ENCODE measurements around the gene GNAL. TPM values are rescaled to one million over a fixed set of nuclear protein-coding genes. Genes with fewer than 3 reads are reported as not detected.
"Not testable (repeated sequence)": the region's sequence is repeated elsewhere in the genome, so short reads cannot be mapped to it uniquely, and the experiment has no call there.

GNAL gene
- total RNA-seq, 1 donor from 2014 or later: 1.3 TPM

- no peak for DNase-seq (ENCODE audit: low spot score)
- ATAC-seq: no peak
These were observed 153.5 kb downstream of the GNAL start for GRCh38 chr18:11842562-11842961.

GRCh38 chr18:11844436-11844835, 155.4 kb downstream of the GNAL start:
- no peak for ATAC-seq
- no peak for DNase-seq (ENCODE audit: low spot score)

DNA sequence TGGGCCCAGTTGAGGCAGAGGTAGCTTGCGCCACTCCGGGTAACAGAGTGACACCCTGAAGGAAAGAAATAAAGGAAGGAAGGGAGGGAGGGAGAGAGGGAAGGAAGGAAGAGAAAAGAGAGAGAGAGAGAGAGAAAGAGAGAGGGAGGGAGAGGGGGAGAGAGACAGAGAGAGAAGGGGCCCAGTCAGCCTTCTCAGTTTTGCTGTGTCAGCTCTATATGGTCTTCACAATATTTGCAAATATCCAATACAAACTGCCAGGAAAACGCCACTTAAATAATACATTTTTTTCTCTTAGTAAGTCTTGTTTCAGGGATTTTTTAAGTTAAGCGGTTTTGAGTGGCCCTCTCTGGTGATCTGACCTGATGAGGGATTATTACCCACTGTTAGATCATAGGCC, 156.6 kb downstream of the GNAL start:
- DNase-seq (ENCODE audit: low spot score): no peak
- no peak for ATAC-seq

GRCh38 chr18:11847811-11848210, 158.7 kb downstream of the GNAL start:
- DNase-seq (ENCODE audit: low spot score): no peak
- ATAC-seq: no peak

DNA sequence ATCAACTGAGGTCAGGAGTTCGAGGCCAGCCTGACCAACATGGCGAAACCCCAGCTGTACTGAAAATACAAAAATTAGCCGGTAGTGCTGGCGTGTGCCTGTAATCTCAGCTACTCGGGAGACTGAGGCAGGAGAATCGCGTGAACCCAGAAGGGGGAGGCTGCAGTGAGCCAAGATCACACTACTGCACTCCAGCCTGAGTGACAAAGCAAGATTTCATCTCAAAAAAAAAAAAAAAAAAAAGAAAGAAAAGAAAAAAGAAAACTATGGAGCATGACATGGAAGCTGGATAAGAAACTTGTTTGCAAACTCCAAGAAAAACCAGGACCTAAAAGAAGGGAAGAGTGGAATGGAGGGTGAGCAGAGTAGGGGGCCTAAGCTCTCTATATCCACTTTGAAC, 160.2 kb downstream of the GNAL start:
- DNase-seq (ENCODE audit: low spot score): no peak
- no peak for ATAC-seq

DNA sequence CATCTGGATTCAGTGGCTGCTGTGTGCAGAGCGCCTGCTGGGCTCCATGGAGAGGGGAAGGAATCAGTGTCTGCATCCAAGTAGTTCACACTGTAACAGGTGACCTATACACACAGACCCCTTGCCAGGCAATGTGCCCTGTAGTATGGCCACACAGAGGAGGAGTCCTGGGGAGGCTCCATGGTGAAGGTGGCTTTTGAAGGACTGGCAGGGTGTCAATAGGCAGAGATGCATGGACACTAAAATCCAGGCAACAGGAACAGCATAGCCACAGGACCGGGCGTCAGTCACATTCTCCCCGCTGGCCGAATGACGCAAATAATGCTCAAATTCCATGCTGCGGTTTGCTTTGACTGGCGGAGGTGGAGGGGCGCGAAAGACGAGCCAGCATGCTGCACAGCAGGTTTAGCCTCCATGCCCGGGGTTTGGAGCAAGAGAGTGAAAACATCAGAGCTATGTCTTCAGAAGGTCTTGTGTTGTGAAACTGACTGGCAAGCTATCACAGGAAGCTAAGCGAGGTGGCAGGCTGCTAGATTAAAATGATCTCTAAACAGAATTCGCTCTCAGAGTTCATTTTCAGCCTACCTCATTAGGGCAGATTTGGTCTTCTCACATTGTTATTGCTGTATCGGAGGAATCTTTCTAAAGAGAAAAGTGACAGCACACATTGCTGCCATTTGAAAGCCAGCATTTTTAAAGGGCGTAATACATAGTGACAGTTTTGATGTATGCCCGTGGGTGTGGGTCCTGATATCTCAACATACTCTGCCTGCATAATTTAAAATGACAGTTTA, 161.0 kb downstream of the GNAL start:
- ATAC-seq (peak; percentile 70), DNase-seq (ENCODE audit: low spot score) (peak; percentile 78)

- ATAC-seq (peak; percentile 54), DNase-seq (ENCODE audit: low spot score) (no peak)
These were observed 161.7 kb downstream of the GNAL start for GRCh38 chr18:11850821-11851145.

GRCh38 chr18:11851146-11851805, 162.2 kb downstream of the GNAL start, which contains the start of gene CHMP1B:
CHMP1B (plus strand) TSS chr18:11851413; CDS start chr18:11851512, 99 bp downstream.
- ATAC-seq (peak; percentile 94), DNase-seq (ENCODE audit: low spot score) (peak; percentile 99)

DNA sequence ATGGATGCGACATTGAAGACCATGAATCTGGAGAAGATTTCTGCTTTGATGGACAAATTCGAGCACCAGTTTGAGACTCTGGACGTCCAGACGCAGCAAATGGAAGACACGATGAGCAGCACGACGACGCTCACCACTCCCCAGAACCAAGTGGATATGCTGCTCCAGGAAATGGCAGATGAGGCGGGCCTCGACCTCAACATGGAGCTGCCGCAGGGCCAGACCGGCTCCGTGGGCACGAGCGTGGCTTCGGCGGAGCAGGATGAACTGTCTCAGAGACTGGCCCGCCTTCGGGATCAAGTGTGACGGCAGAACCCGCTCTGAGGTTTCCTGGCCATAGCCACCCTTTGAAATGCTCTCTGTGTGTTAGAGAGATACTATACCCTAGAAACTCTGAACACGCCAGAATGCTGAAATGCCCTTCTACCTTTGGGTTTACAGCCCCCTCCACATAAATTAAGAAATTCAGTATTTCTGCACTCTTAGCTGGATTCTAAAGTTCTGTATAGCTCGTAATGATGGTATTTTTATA, 162.8 kb downstream of the GNAL start:
- DNase-seq (ENCODE audit: low spot score) (no peak), ATAC-seq (peak; percentile 27)

DNA sequence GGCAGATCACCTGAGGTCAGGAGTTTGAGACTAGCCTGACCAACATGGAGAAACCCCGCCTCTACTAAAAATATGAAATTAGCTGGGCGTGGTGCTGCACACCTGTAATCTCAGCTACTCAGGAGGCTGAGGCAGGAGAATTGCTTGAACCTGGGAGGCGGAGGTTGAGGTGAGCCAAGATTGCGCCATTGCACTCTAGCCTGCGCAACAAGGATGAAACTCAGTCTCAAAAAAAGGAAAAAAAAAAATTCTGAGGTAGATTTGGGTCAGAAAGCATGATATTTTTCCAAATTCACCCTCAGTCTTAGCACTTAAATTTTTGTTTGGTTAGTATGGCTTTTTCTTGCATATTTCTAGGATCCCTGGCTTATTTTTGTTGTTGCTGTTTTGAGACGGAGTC, 165.5 kb downstream of the GNAL start:
- not testable (repeated sequence) for DNase-seq (ENCODE audit: low spot score); ATAC-seq

DNA sequence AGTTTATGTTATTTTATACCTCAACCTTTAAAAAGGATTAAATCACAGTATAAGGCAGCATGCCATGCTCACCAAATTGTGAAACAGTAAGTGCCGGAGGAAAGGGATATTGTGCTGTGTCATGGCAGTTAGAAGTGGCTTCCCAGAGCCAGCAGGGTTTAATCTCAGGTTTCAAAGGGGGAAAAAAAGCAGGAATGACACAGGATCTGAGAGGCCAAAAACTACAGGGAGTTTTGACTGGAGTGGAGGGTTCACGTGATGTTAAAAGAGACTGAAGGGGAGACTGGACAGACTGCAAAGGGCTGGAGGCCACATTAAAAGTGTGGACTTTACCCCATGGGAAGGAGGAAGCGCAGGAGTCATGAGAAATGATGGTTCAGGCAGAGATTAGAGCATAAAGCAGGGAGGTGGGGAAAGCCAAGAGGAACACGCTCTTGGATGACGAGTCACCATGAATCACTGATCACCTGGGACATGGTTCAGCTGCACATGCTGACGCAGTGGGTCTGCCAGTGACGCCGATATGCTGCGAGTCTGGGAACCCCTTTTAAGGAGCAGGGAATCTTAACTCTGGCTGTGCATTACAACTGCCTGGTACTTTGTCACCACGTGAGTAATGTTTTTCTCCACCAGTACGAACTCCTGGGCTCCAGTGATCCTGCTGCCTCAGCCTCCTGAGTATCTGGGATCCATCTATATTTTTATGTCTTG, 168.3 kb downstream of the GNAL start:
- DNase-seq (ENCODE audit: low spot score): no peak
- ATAC-seq: peak; percentile 59

- no peak for DNase-seq (ENCODE audit: low spot score)
- no peak for ATAC-seq
These were observed 170.3 kb downstream of the GNAL start for GRCh38 chr18:11859282-11859830.

DNA sequence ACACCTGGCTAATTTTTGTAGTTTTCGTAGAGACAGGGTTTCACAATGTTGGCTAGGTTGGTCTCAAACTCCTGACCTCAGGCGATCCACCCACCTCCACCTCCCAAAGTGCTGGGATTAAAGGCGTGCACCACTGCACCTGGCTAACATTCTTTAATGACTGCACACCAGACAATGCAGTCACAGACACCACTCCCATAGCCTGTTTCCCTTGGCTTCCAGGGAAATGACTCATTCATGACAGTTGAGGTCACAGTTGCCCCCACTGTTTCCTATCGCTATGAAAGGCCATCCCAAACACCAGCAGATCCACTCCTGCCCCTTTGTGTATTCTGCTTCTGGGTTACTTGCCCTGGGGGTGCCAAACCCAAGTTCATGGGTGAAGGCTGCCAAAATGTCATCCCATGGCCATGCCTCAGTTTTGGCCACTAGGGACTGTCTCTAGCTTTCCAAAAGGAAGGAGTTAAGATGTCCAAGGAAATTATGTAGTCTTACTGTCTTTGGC, 170.9 kb downstream of the GNAL start:
- DNase-seq (ENCODE audit: low spot score) (no peak), ATAC-seq (no peak)

- DNase-seq (ENCODE audit: low spot score) (no peak), ATAC-seq (no peak)
These were observed 171.8 kb downstream of the GNAL start for GRCh38 chr18:11860594-11861450.

- ATAC-seq (no peak), DNase-seq (ENCODE audit: low spot score) (no peak)
These were observed 172.7 kb downstream of the GNAL start for GRCh38 chr18:11861583-11862288.

GRCh38 chr18:11862468-11863137, 173.5 kb downstream of the GNAL start:
- ATAC-seq (no peak), DNase-seq (ENCODE audit: low spot score) (no peak)

- no peak for ATAC-seq
- no peak for DNase-seq (ENCODE audit: low spot score)
These were observed 175.4 kb downstream of the GNAL start for GRCh38 chr18:11864471-11864870.

DNA sequence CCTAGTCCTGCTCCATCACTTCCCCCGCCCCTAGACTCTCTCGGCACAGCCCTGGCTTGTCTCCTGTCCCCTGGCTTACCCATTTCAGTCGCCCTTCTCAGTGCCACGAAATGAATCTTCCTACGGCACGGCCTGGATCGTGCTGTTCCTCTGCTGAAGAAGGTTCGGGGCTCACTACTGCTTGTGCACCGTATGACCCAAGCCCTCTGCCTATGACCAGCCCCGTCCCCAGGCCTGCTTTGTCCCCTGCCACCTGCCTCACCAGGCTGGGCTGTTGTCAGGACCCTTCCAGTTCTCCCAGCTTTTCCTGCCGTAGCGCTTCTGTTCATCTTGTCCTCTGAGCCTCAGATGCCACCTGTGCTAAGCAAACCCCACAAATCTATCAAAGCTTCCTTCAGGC, 176.0 kb downstream of the GNAL start:
- ATAC-seq (no peak), DNase-seq (ENCODE audit: low spot score) (no peak)

DNA sequence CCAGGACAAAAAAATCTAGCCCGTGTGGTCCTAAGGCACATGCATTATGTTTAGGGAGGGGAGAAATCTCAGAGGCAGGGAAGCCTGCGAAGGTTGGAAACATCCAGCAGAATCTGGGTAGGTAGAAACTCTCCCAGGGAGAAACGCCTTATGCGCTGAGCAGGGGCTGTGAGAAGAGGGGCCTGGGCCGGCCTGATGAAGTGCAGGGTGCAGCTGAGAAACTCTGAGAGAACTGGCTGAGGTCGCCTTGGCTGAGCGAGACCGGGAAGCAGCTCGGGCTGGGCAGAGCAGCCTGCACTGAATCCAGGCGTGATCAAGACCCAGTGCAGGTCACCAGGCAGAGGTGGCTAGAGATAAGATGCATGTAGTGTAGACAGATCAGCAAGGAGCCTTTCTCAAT, 177.3 kb downstream of the GNAL start:
- no peak for ATAC-seq

More for the DNA sequence above, 177.3 kb downstream of the GNAL start:
- no peak for DNase-seq (ENCODE audit: low spot score)
